IMR-90 (cell line): ENCODE data around the gene VWA8. TPM values are rescaled to one million over a fixed set of nuclear protein-coding genes. Genes with fewer than 3 reads are reported as not detected.

Source experiments
- ATAC-seq: fragments of 200-7000 bp; cut with Tn5 transposase; 2 replicates; pipeline ENCODE4 v1.9.1; 2020; ENCODE audit warnings: low read depth, mild to moderate bottlenecking, moderate library complexity
- BruUV-seq: library from RNA; stranded (reverse); fragments of 400-500 nt; replicated peaks from 2 replicates; lab custom pipeline; 2021; lab: Mats Ljungman, UMichigan
- CTCF ChIA-PET: fragments of 300-600 bp; formaldehyde crosslinking; extraction: SDS; loops from one replicate; lab custom pipeline; 2021; ENCODE audit warnings: antibody characterized with exemption; lab: Yijun Ruan, JAX
- POLR2A ChIA-PET: fragments of 300-600 bp; sonication (Branson Sonifier 250); formaldehyde crosslinking; loops from one replicate; lab custom pipeline; 2022; ENCODE audit warnings: antibody characterized with exemption; ENCODE audit not compliant: unreplicated experiment; lab: Charles Lee
- DNase-seq: peaks from one replicate; pipeline ENCODE4 v3.0.0; 2013
- H2AFZ ChIP-seq: replicated peaks from 2 replicates; pipeline ENCODE3; 2013; ENCODE audit warnings: low read length, mild to moderate bottlenecking; ENCODE audit not compliant: poor library complexity
- H2AK5ac ChIP-seq: 2 replicates; pipeline ENCODE4 v1.6.1; 2013; ENCODE audit warnings: low read depth, low read length, inconsistent platforms
- H2AK9ac ChIP-seq: replicated peaks from 2 replicates; pipeline ENCODE3; 2013; ENCODE audit warnings: mild to moderate bottlenecking, low read depth, low read length, moderate library complexity; ENCODE audit not compliant: poor library complexity
- H2BK120ac ChIP-seq: 2 replicates; pipeline ENCODE4 v1.6.1; 2013; ENCODE audit warnings: low read depth, low read length, inconsistent platforms
- H2BK15ac ChIP-seq: 3 replicates; pipeline ENCODE4 v1.6.1; 2013; ENCODE audit warnings: low read depth, low read length, inconsistent platforms
- H2BK20ac ChIP-seq: 2 replicates; pipeline ENCODE4 v1.6.1; 2013; ENCODE audit warnings: low read depth, mild to moderate bottlenecking, inconsistent platforms, low read length, moderate library complexity
- H2BK5ac ChIP-seq: 2 replicates; pipeline ENCODE4 v1.6.1; 2013; ENCODE audit warnings: mild to moderate bottlenecking, low read depth, low read length, inconsistent platforms; ENCODE audit not compliant: poor library complexity, severe bottlenecking
- H3K14ac ChIP-seq: replicated peaks from 2 replicates; pipeline ENCODE4 v1.6.1; 2013; ENCODE audit warnings: low read depth, low read length, inconsistent platforms
- H3K18ac ChIP-seq: 2 replicates; pipeline ENCODE4 v1.6.1; 2013; ENCODE audit warnings: low read depth, low read length, control low read depth
- H3K23ac ChIP-seq: 2 replicates; pipeline ENCODE4 v1.6.1; 2013; ENCODE audit warnings: low read depth, low read length, inconsistent platforms
- H3K27ac ChIP-seq: 2 replicates; pipeline ENCODE4 v1.5.1; 2013; ENCODE audit warnings: mild to moderate bottlenecking, control low read depth, low read length; ENCODE audit not compliant: insufficient read depth
- H3K27me3 ChIP-seq: 2 replicates; pipeline ENCODE4 v1.6.1; 2013; ENCODE audit warnings: low read length; ENCODE audit not compliant: control insufficient read depth, insufficient read depth
- H3K36me3 ChIP-seq: 2 replicates; pipeline ENCODE4 v1.6.1; 2013; ENCODE audit warnings: low read length, mixed read lengths; ENCODE audit not compliant: control insufficient read depth, insufficient read depth
- H3K4ac ChIP-seq: 2 replicates; pipeline ENCODE4 v1.6.1; 2013; ENCODE audit warnings: low read depth, low read length, inconsistent platforms
- H3K4me1 ChIP-seq: 2 replicates; pipeline ENCODE4 v1.6.1; 2013; ENCODE audit warnings: low read length, mixed read lengths; ENCODE audit not compliant: control insufficient read depth, insufficient read depth
- H3K4me2 ChIP-seq: 2 replicates; pipeline ENCODE4 v1.6.1; 2013; ENCODE audit warnings: low read depth, mild to moderate bottlenecking, control low read depth, low read length, moderate library complexity
- H3K4me3 ChIP-seq: 2 replicates; pipeline ENCODE4 v1.5.1; 2013; ENCODE audit warnings: low read depth, mild to moderate bottlenecking, control low read depth, low read length, moderate library complexity; ENCODE audit not compliant: insufficient read depth
- H3K56ac ChIP-seq: 2 replicates; pipeline ENCODE4 v1.6.1; 2013; ENCODE audit warnings: low read length, inconsistent platforms; ENCODE audit not compliant: insufficient read depth; ENCODE audit errors: extremely low read depth
- H3K79me1 ChIP-seq, 2 experiments: 2 replicates each; pipeline ENCODE4 v1.6.1; 2013; ENCODE audit warnings: low read length in 2 of 2, inconsistent platforms in 1 of 2, low read depth in 1 of 2
- H3K9ac ChIP-seq: 2 replicates; pipeline ENCODE4 v1.6.1; 2013; ENCODE audit warnings: low read depth, low read length, control low read depth
- H3K9me1 ChIP-seq: 2 replicates; pipeline ENCODE4 v1.6.1; 2013; ENCODE audit warnings: low read length, inconsistent platforms; ENCODE audit not compliant: insufficient read depth
- H3K9me3 ChIP-seq: 2 replicates; pipeline ENCODE4 v1.6.1; 2013; ENCODE audit warnings: low read length; ENCODE audit not compliant: control insufficient read depth, insufficient read depth
- H4K20me1 ChIP-seq: 2 replicates; pipeline ENCODE4 v1.6.1; 2013; ENCODE audit warnings: low read length, inconsistent platforms; ENCODE audit not compliant: insufficient read depth
- H4K5ac ChIP-seq: 2 replicates; pipeline ENCODE4 v1.6.1; 2013; ENCODE audit warnings: mild to moderate bottlenecking, low read depth, low read length, control low read depth
- H4K8ac ChIP-seq, 2 experiments: 2 replicates each; pipeline ENCODE4 v1.6.1; 2013; ENCODE audit warnings: low read depth in 2 of 2, low read length in 2 of 2, control low read depth in 1 of 2, inconsistent platforms in 1 of 2
- H4K91ac ChIP-seq: 2 replicates; pipeline ENCODE4 v1.6.1; 2013; ENCODE audit warnings: low read depth, low read length, inconsistent platforms; ENCODE audit not compliant: insufficient read depth
- CEBPB ChIP-seq: IDR thresholded peaks from 2 replicates; pipeline ENCODE4 v1.6.1; 2012; ENCODE audit warnings: low read depth, low read length, improper control_type of control experiment
- CHD1 ChIP-seq: IDR thresholded peaks from 2 replicates; pipeline ENCODE4 v1.6.1; 2012; ENCODE audit warnings: low read depth, low read length, improper control_type of control experiment
- CTCF ChIP-seq: conservative IDR thresholded peaks from 2 replicates; pipeline ENCODE4 v1.5.1; 2012; ENCODE audit warnings: mild to moderate bottlenecking, low read depth, low read length, improper control_type of control experiment
- FOS ChIP-seq: fragments of 150-350 bp; IDR thresholded peaks from 2 replicates; pipeline ENCODE4 v1.6.1; 2016; ENCODE audit warnings: low read depth, low read length
- NFE2L2 ChIP-seq: fragments of 150-350 bp; IDR thresholded peaks from 2 replicates; pipeline ENCODE4 v1.6.1; 2016; ENCODE audit warnings: low read depth, mild to moderate bottlenecking, low read length
- POLR2A ChIP-seq: IDR thresholded peaks from 2 replicates; pipeline ENCODE4 v1.6.1; 2012; ENCODE audit warnings: mild to moderate bottlenecking, low read depth, low read length
- RAD21 ChIP-seq: IDR thresholded peaks from 2 replicates; pipeline ENCODE4 v1.6.1; 2012; ENCODE audit warnings: low read length, improper control_type of control experiment
- RFX5 ChIP-seq: IDR thresholded peaks from 2 replicates; pipeline ENCODE4 v1.8.0; 2012; ENCODE audit warnings: low read depth, mild to moderate bottlenecking, low read length, moderate library complexity
- SMC3 ChIP-seq: fragments of 150-350 bp; IDR thresholded peaks from 2 replicates; pipeline ENCODE4 v1.6.1; 2016; ENCODE audit warnings: low read depth, mild to moderate bottlenecking, antibody characterized with exemption, low read length, moderate library complexity
- WGBS, 2 experiments: methylation state at CpG; one replicate each; pipeline versions ENCODE4 v1.1.5 to v1.1.7; 2013; ENCODE audit warnings: missing lambda C conversion rate in 2 of 2; ENCODE audit not compliant: insufficient read length in 1 of 2; ENCODE audit errors: extremely low coverage in 2 of 2; 5-methylcytosine and 5-hydroxymethylcytosine counted together
- dilution Hi-C: fragments of 300-500 bp; cut with HindIII; formaldehyde crosslinking; loops from one replicate; pipeline ENCODE4 v1.14.3; 2018; ENCODE audit warnings: low sequenced_read_pairs; ENCODE audit not compliant: unreplicated experiment
- in situ Hi-C: fragments of 300-500 bp; cut with MboI; formaldehyde crosslinking; loops from 3 replicates; pipeline ENCODE4 v1.14.3; 2019; ENCODE audit warnings: low sequenced_read_pairs, inconsistent platforms, mixed read lengths
- intact Hi-C: fragments of 100-400 bp; cut with micrococcal nuclease; formaldehyde crosslinking; loops from 2 replicates; pipeline ENCODE4 v1.10.0; 2022
- polyA plus RNA-seq, 3 experiments: library from polyadenylated mRNA; depleted of rRNA; stranded (reverse); fragments of >200 nt; gene quantifications; 2 replicates each; pipeline ENCODE4 v1.2.3, GENCODE V29; 2012; ENCODE audit warnings: low replicate concordance in 1 of 3
- total RNA-seq: library from RNA; depleted of rRNA; stranded (reverse); fragments of >200 nt; gene quantifications from 2 replicates; pipeline ENCODE4 v1.2.3, GENCODE V29; 2012

The VWA8 gene
- total and polyA plus RNA-seq, 2 of the 4 experiments (the other 2 are of a cell fraction): 5.9 to 18.3 TPM

- TF ChIP-seq CEBPB: no peak
- TF ChIP-seq RAD21: no peak
- no peak for TF ChIP-seq CTCF
- TF ChIP-seq NFE2L2: no peak
- no peak for TF ChIP-seq RFX5
- TF ChIP-seq SMC3: no peak
- no peak for TF ChIP-seq CHD1
- no peak for TF ChIP-seq POLR2A
- no peak for TF ChIP-seq FOS
- H3K27me3 ChIP-seq: no peaks in the 10 kb centered on the region
- H3K4ac ChIP-seq: no peak overlapping the region
- no peak overlapping the region for H3K14ac ChIP-seq
- no peak overlapping the region for H2AK9ac ChIP-seq
- peaks cover 3% of the 10 kb centered on the region; the same call in 1 of the 2 replicates for H3K4me1 ChIP-seq
- no peak overlapping the region for H3K23ac ChIP-seq
- H3K9me3 ChIP-seq: no peaks in the 10 kb centered on the region
- intact Hi-C loops (no loop called here), in situ Hi-C loops (no loop called here), dilution Hi-C loops (no loop called here)
- WGBS, 2 experiments: no CpG with 5 or more reads among the region's 4 CpGs
- ATAC-seq (no peak), DNase-seq (no peak)
- H4K91ac ChIP-seq: no peak overlapping the region
- no peak overlapping the region for H4K5ac ChIP-seq
- no peak overlapping the region for H3K56ac ChIP-seq
- no peak overlapping the region for H2BK15ac ChIP-seq
- no peaks in the 10 kb centered on the region for H3K9me1 ChIP-seq
- no peak overlapping the region for H3K4me3 ChIP-seq
- no peak overlapping the region for H3K18ac ChIP-seq
- H2AFZ ChIP-seq: no peak overlapping the region
- no peaks in the 10 kb centered on the region for H3K79me1 ChIP-seq
- ChIA-PET CTCF (no interaction called here), POLR2A (no interaction called here)
- no peak overlapping the region for H2BK5ac ChIP-seq
- H2BK20ac ChIP-seq: no peak overlapping the region
- H4K20me1 ChIP-seq: no peaks in the 10 kb centered on the region
- no peak overlapping the region for H3K4me2 ChIP-seq
- no TSS peak for BruUV-seq
- H3K9ac ChIP-seq: no peak overlapping the region
- no peak overlapping the region for H2AK5ac ChIP-seq
- no peak overlapping the region for H4K8ac ChIP-seq
- H3K36me3 ChIP-seq: no peaks in the 10 kb centered on the region
- H3K27ac ChIP-seq: no peak overlapping the region
- H2BK120ac ChIP-seq: no peak overlapping the region
Observed at GRCh38 chr13:41995336-41995735, 34.4 kb upstream of the VWA8 start.
